Smooth muscle cell (in vitro differentiated cells): ENCODE results near the gene TMCC1. TPM values are rescaled to one million over a fixed set of nuclear protein-coding genes. Genes with fewer than 3 reads are reported as not detected.

Experiments
- DNase-seq: peaks from one replicate; lab custom pipeline; 2025; ENCODE audit not compliant: unreplicated experiment; lab: John Stamatoyannopoulos, UW
- H2AFZ ChIP-seq: fragments of 200-600 bp; sonication (generic); 2 replicates; pipeline ENCODE4 v1.6.0; 2016; ENCODE audit warnings: antibody characterized with exemption, low read depth, mild to moderate bottlenecking
- H3F3A ChIP-seq: fragments of 200-600 bp; sonication (generic); 2 replicates; pipeline ENCODE4 v1.6.0; 2017; ENCODE audit warnings: antibody characterized with exemption, low read depth
- H3K27ac ChIP-seq: fragments of 200-600 bp; sonication (generic); 2 replicates; pipeline ENCODE4 v1.5.1; 2016; ENCODE audit warnings: low read depth, mild to moderate bottlenecking
- H3K27me3 ChIP-seq: fragments of 200-600 bp; sonication (generic); 2 replicates; pipeline ENCODE4 v1.6.1; 2016; ENCODE audit warnings: low read depth, mild to moderate bottlenecking
- H3K36me3 ChIP-seq: fragments of 200-600 bp; sonication (generic); 2 replicates; pipeline ENCODE4 v1.5.1; 2016; ENCODE audit warnings: low read depth
- H3K4me1 ChIP-seq: fragments of 200-600 bp; sonication (generic); 2 replicates; pipeline ENCODE4 v1.5.1; 2016; ENCODE audit warnings: low read depth
- H3K4me2 ChIP-seq: fragments of 200-600 bp; sonication (generic); 2 replicates; pipeline ENCODE4 v1.6.0; 2016; ENCODE audit warnings: mild to moderate bottlenecking
- H3K4me3 ChIP-seq: fragments of 200-600 bp; sonication (generic); 2 replicates; pipeline ENCODE4 v1.5.1; 2016; ENCODE audit warnings: mild to moderate bottlenecking
- H3K79me2 ChIP-seq: fragments of 200-600 bp; sonication (generic); 2 replicates; pipeline ENCODE4 v1.6.0; 2016; ENCODE audit warnings: low read depth, mild to moderate bottlenecking
- H3K9ac ChIP-seq: fragments of 200-600 bp; sonication (generic); 2 replicates; pipeline ENCODE4 v1.6.0; 2016; ENCODE audit warnings: low read depth
- H3K9me3 ChIP-seq: fragments of 200-600 bp; sonication (generic); replicated peaks from 2 replicates; pipeline ENCODE4 v1.5.1; 2016; ENCODE audit warnings: low read depth
- H4K20me1 ChIP-seq: fragments of 200-600 bp; sonication (generic); 2 replicates; pipeline ENCODE4 v1.6.0; 2016; ENCODE audit warnings: low read depth
- CTCF ChIP-seq: fragments of 200-600 bp; sonication (generic); IDR thresholded peaks from 2 replicates; pipeline ENCODE4 v1.5.1; 2017; ENCODE audit warnings: borderline replicate concordance, mild to moderate bottlenecking, antibody characterized with exemption; ENCODE audit not compliant: insufficient read depth, poor library complexity, severe bottlenecking
- WGBS: methylation state at CpG from one replicate; pipeline ENCODE4 v1.1.7; 2016; ENCODE audit warnings: low lambda C conversion rate; 5-methylcytosine and 5-hydroxymethylcytosine counted together
- polyA plus RNA-seq: library from polyadenylated mRNA; unstranded; fragments of >200 nt; fragmentation: Nextera tagmentation; extraction: Ambion mirVana; gene quantifications from 2 replicates; pipeline ENCODE4 v1.2.1, GENCODE V29; 2016
- total RNA-seq: library from RNA; depleted of rRNA; stranded (reverse); fragments of >200 nt; gene quantifications from 2 replicates; pipeline ENCODE4 v1.2.3, GENCODE V29; 2014

Gene TMCC1
- total and polyA plus RNA-seq, 2 experiments from 2014 or later, result 5.3 to 17.8 TPM

DNA sequence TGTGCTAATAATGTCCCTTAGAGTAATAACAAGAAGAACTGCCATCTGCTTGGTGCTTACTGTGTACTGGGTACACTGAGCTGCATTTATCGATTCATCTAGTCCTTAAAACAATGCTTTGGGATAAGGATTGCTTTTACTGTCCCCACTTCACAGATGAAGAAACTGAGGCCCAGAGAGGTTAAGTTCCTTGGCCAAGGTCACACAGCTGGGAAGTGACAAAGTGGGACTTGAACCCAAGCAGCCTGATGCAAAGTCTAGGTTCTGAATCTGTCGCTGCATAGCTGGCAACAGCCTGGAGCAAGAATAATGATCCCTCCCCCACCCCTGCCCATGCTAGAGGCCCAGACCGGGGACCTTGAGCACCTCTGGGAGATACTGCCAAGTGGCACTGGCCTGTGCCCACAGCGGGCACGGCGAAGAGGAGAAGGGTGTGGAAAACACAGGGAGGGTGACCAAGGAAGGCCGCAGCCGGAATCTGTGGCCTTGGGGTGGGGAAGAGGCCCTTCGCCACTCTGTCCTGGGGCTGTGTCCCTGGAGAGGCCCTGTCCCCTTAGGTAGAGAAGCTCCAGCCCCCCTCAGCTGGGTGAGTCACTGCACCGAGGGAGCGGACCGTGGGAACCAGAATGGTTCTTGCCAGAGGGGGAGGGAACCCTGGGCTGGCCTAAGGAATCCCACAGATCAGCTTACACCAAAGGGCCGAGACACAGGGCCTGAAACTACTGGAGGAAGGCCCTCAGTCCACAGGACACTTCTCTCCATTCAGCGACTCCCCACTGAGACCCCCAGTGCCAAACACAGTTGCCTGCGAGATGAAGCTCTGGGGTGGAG is 290.6 kb downstream of the TMCC1 start:
- no peaks in the 10 kb centered on the region for H3K9me3 ChIP-seq
- H3F3A ChIP-seq, result peaks cover 25% of the 10 kb centered on the region
- peaks cover 82% of the 10 kb centered on the region for H3K79me2 ChIP-seq
- H3K36me3 ChIP-seq, result no peaks in the 10 kb centered on the region
- H3K9ac ChIP-seq, result no peak overlapping the region
- H2AFZ ChIP-seq, result no peak overlapping the region
- peak overlapping the region; percentile 84 for H3K27ac ChIP-seq
- no peaks in the 10 kb centered on the region for H3K27me3 ChIP-seq
- WGBS, result 37% methylated on average over 14 of the region's 15 CpGs
- no peak for TF ChIP-seq CTCF
- H3K4me1 ChIP-seq, result peaks cover 30% of the 10 kb centered on the region
- H4K20me1 ChIP-seq, result peaks cover 56% of the 10 kb centered on the region
- peak; percentile 41 for DNase-seq
- peak overlapping the region; percentile 64 for H3K4me3 ChIP-seq
- peak overlapping the region; percentile 96 for H3K4me2 ChIP-seq

- peaks cover 20% of the 10 kb centered on the region for H3F3A ChIP-seq
- H3K27ac ChIP-seq, result peak overlapping the region; percentile 84
- DNase-seq, result no peak
- no peak overlapping the region for H2AFZ ChIP-seq
- H3K4me1 ChIP-seq, result peaks cover 30% of the 10 kb centered on the region
- no peak overlapping the region for H3K9ac ChIP-seq
- peak overlapping the region; percentile 96 for H3K4me2 ChIP-seq
- H3K4me3 ChIP-seq, result no peak overlapping the region
- H4K20me1 ChIP-seq, result peaks cover 56% of the 10 kb centered on the region
- H3K36me3 ChIP-seq, result no peaks in the 10 kb centered on the region
- TF ChIP-seq CTCF, result no peak
- H3K79me2 ChIP-seq, result peaks cover 88% of the 10 kb centered on the region
- WGBS, result 79% methylated on average over 11 of the region's 11 CpGs
- no peaks in the 10 kb centered on the region for H3K27me3 ChIP-seq
- no peaks in the 10 kb centered on the region for H3K9me3 ChIP-seq
These were observed 291.2 kb downstream of the TMCC1 start for GRCh38 chr3:129602309-129602708.

GRCh38 chr3:129601713-129602112 is 291.8 kb downstream of the TMCC1 start:
- Histone ChIP-seq H3K79me2 (peaks cover 93% of the 10 kb centered on the region), H3K27me3 (no peaks in the 10 kb centered on the region), H3K4me3 (no peak overlapping the region), H3K9me3 (no peaks in the 10 kb centered on the region), H3K27ac (peak overlapping the region; percentile 84), H4K20me1 (peaks cover 56% of the 10 kb centered on the region), H3K36me3 (no peaks in the 10 kb centered on the region), H3K4me1 (peaks cover 34% of the 10 kb centered on the region), H3K4me2 (peak overlapping the region; percentile 96), H3F3A (peaks cover 18% of the 10 kb centered on the region), H2AFZ (no peak overlapping the region), H3K9ac (no peak overlapping the region)
- no peak for DNase-seq
- no peak for TF ChIP-seq CTCF
- 83% methylated on average over 5 of the region's 5 CpGs for WGBS
